SW 1271 (cell line): Measurements from ENCODE around the gene CHCHD4.
"Not testable (repeated sequence)": the region's sequence is repeated elsewhere in the genome, so short reads cannot be mapped to it uniquely, and the experiment has no call there.

Source experiments
- DNase-seq, 2 experiments: peaks; one replicate each; lab custom pipeline; 2025; lab: John Stamatoyannopoulos, UW

The CHCHD4 gene

GRCh38 chr3:14120111-14120920 lies 4.4 kb downstream of the CHCHD4 start:
- no peak for DNase-seq

- DNase-seq = no peak
Observed at GRCh38 chr3:14119651-14120050, 5.0 kb downstream of the CHCHD4 start.

- DNase-seq = no peak
Observed at GRCh38 chr3:14118400-14119381, 6.0 kb downstream of the CHCHD4 start.

- DNase-seq = no peak
Observed at GRCh38 chr3:14117468-14118399, 6.9 kb downstream of the CHCHD4 start.

- DNase-seq = no peak
Observed at GRCh38 chr3:14113965-14114635, 10.6 kb downstream of the CHCHD4 start.

- no peak for DNase-seq
Observed at GRCh38 chr3:14110699-14111098, 14.0 kb downstream of the CHCHD4 start.

- DNase-seq = not testable (repeated sequence)
Observed at GRCh38 chr3:14109821-14110220, 14.8 kb downstream of the CHCHD4 start.

- DNase-seq = no peak
Observed at GRCh38 chr3:14097616-14098391, 26.9 kb downstream of the CHCHD4 start.

GRCh38 chr3:14096742-14097141 lies 27.9 kb downstream of the CHCHD4 start:
- no peak for DNase-seq

- no peak for DNase-seq
Observed at GRCh38 chr3:14093831-14094230, 30.8 kb downstream of the CHCHD4 start.

- no peak for DNase-seq
Observed at GRCh38 chr3:14092464-14092863, 32.2 kb downstream of the CHCHD4 start.

GRCh38 chr3:14091959-14092358 lies 32.7 kb downstream of the CHCHD4 start:
- not testable (repeated sequence) for DNase-seq

- not testable (repeated sequence) for DNase-seq
Observed at GRCh38 chr3:14087461-14087860, 37.2 kb downstream of the CHCHD4 start.

GRCh38 chr3:14082108-14082657 lies 42.5 kb downstream of the CHCHD4 start:
- DNase-seq = no peak

GRCh38 chr3:14077310-14077709 lies 47.4 kb downstream of the CHCHD4 start:
- no peak for DNase-seq

- not testable (repeated sequence) for DNase-seq
Observed at GRCh38 chr3:14075233-14075632, 49.4 kb downstream of the CHCHD4 start.

- no peak for DNase-seq
Observed at GRCh38 chr3:14064910-14065309, 59.8 kb downstream of the CHCHD4 start.

- no peak for DNase-seq
Observed at GRCh38 chr3:14063152-14063551, 61.5 kb downstream of the CHCHD4 start.
